Stimulated activated CD8-positive, alpha-beta memory T cell treated with anti-CD3 and anti-CD28 coated beads, Interleukin-15, amount 100 ng/mL, for 4 hours (primary cell): ENCODE results near the gene SEMA4C.

Experiments used
- DNase-seq, 2 donors: peaks; one replicate each; pipeline ENCODE4 v3.0.0-alpha.2; 2020; ENCODE audit warnings: low read depth in 2 of 2

Gene SEMA4C

GRCh38 chr2:96842600-96842999 lies 27.3 kb downstream of the SEMA4C start:
- DNase-seq, result no peak

GRCh38 chr2:96841701-96842495 lies 28.0 kb downstream of the SEMA4C start:
- no peak for DNase-seq

GRCh38 chr2:96839875-96840850 lies 29.7 kb downstream of the SEMA4C start:
- no peak for DNase-seq

GRCh38 chr2:96839293-96839874 lies 30.5 kb downstream of the SEMA4C start:
- peak; percentile 46 to 59 for DNase-seq

GRCh38 chr2:96838345-96839292 lies 31.3 kb downstream of the SEMA4C start:
- no peak for DNase-seq

GRCh38 chr2:96837575-96837974 lies 32.3 kb downstream of the SEMA4C start:
- DNase-seq, result no peak

GRCh38 chr2:96835830-96836229 lies 34.0 kb downstream of the SEMA4C start:
- DNase-seq, result no peak

- no peak for DNase-seq
Observed at GRCh38 chr2:96832754-96833507, 36.9 kb downstream of the SEMA4C start.

GRCh38 chr2:96832408-96832753 lies 37.5 kb downstream of the SEMA4C start:
- no peak for DNase-seq

- DNase-seq, result no peak
Observed at GRCh38 chr2:96831679-96832078, 38.2 kb downstream of the SEMA4C start.

GRCh38 chr2:96830044-96830562 lies 39.8 kb downstream of the SEMA4C start:
- no peak for DNase-seq

- DNase-seq, result no peak
Observed at GRCh38 chr2:96828874-96829273, 41.0 kb downstream of the SEMA4C start.

- no peak for DNase-seq
Observed at GRCh38 chr2:96828436-96828835, 41.4 kb downstream of the SEMA4C start.

GRCh38 chr2:96826546-96827278 lies 43.2 kb downstream of the SEMA4C start:
- no peak for DNase-seq

- DNase-seq, result no peak
Observed at GRCh38 chr2:96825057-96825456, 44.8 kb downstream of the SEMA4C start.

GRCh38 chr2:96824079-96824870 lies 45.6 kb downstream of the SEMA4C start:
- no peak for DNase-seq

GRCh38 chr2:96823198-96823597 lies 46.7 kb downstream of the SEMA4C start:
- no peak for DNase-seq

- no peak for DNase-seq
Observed at GRCh38 chr2:96822786-96823185, 47.1 kb downstream of the SEMA4C start.
